Measurements from ENCODE around the gene WNK2.

GRCh38 chr9:93291536-93292287 is 107.8 kb downstream of the WNK2 start:
- TF ChIP-seq CTCF (IDR thresholded peaks at IDR 0.05; ENCODE audit: insufficient read depth, low read length) (no peak), REST (IDR thresholded peaks at IDR 0.05; ENCODE audit: insufficient replicate concordance, low read depth) (no peak), POLR2AphosphoS5 (IDR thresholded peaks at IDR 0.05; ENCODE audit: low read depth) (no peak), GABPA (IDR thresholded peaks at IDR 0.05; ENCODE audit: low read depth) (no peak)

Data from HL-60 (cell line).